HepG2 (cell line): ENCODE measurements around the gene CD151. TPM values are rescaled to one million over a fixed set of nuclear protein-coding genes. Genes with fewer than 3 reads are reported as not detected.

Experiments
- CEBPZ ChIP-seq: IDR thresholded peaks from 2 replicates; pipeline ENCODE4 v1.6.1; 2012; ENCODE audit warnings: low read length, improper control_type of control experiment
- CREBL2 ChIP-seq: sonication (generic); formaldehyde crosslinking; IDR thresholded peaks from 2 replicates; pipeline ENCODE4 v1.8.1; 2023; ENCODE audit warnings: missing genetic modification reagents, mild to moderate bottlenecking, borderline replicate concordance
- DDIT3 ChIP-seq: sonication (generic); formaldehyde crosslinking; IDR thresholded peaks from 2 replicates; pipeline ENCODE4 v1.4.0; 2020; ENCODE audit warnings: mild to moderate bottlenecking, missing genetic modification reagents
- HIVEP1 ChIP-seq: sonication (generic); formaldehyde crosslinking; IDR thresholded peaks from 2 replicates; pipeline ENCODE4 v1.4.0; 2020; ENCODE audit warnings: mild to moderate bottlenecking, missing genetic modification reagents
- HOMEZ ChIP-seq: IDR thresholded peaks from 2 replicates; pipeline ENCODE4 v1.6.1; 2016; ENCODE audit warnings: low read depth
- KAT2B ChIP-seq: fragments of 150-350 bp; IDR thresholded peaks from 2 replicates; pipeline ENCODE4 v1.6.1; 2014; ENCODE audit warnings: low read depth, low read length, borderline replicate concordance
- NFIC ChIP-seq: IDR thresholded peaks from 2 replicates; pipeline ENCODE4 v1.6.1; 2012; ENCODE audit warnings: mild to moderate bottlenecking, low read length, inconsistent platforms
- NRL ChIP-seq: sonication (generic); formaldehyde crosslinking; IDR thresholded peaks from 2 replicates; pipeline ENCODE4 v1.5.0; 2020; ENCODE audit warnings: missing genetic modification reagents, mild to moderate bottlenecking, moderate library complexity, borderline replicate concordance
- PAF1 ChIP-seq: IDR thresholded peaks from 2 replicates; pipeline ENCODE4 v1.6.1; 2016; ENCODE audit warnings: missing genetic modification reagents, missing compliant biosample characterization
- SSRP1 ChIP-seq: IDR thresholded peaks from 2 replicates; pipeline ENCODE4 v1.6.1; 2016; ENCODE audit warnings: control low read depth
- TFDP1 ChIP-seq: IDR thresholded peaks from 2 replicates; pipeline ENCODE4 v1.6.1; 2016; ENCODE audit warnings: missing compliant biosample characterization, missing genetic modification reagents, borderline replicate concordance
- XRCC5 ChIP-seq: fragments of 200-400 bp; formaldehyde crosslinking; optimal IDR thresholded peaks from 2 replicates; pipeline ENCODE3; 2017; ENCODE audit warnings: mild to moderate bottlenecking, low read length
- ZBTB10 ChIP-seq: sonication (generic); formaldehyde crosslinking; IDR thresholded peaks from 2 replicates; pipeline ENCODE4 v1.4.0; 2020; ENCODE audit warnings: missing genetic modification reagents, borderline replicate concordance
- ZBTB37 ChIP-seq: sonication (generic); formaldehyde crosslinking; IDR thresholded peaks from 2 replicates; pipeline ENCODE4 v1.4.0; 2020; ENCODE audit warnings: mild to moderate bottlenecking, missing genetic modification reagents
- ZNF235 ChIP-seq: sonication (generic); formaldehyde crosslinking; IDR thresholded peaks from 2 replicates; pipeline ENCODE4 v1.8.1; 2023; ENCODE audit warnings: mild to moderate bottlenecking, missing genetic modification reagents, borderline replicate concordance
- ZNF672 ChIP-seq: sonication (generic); formaldehyde crosslinking; IDR thresholded peaks from 2 replicates; pipeline ENCODE4 v1.8.1; 2022; ENCODE audit warnings: missing genetic modification reagents
- ZNF740 ChIP-seq: sonication (generic); formaldehyde crosslinking; IDR thresholded peaks from 2 replicates; pipeline ENCODE4 v1.4.0; 2020; ENCODE audit warnings: missing genetic modification reagents
- ZNF777 ChIP-seq: sonication (generic); formaldehyde crosslinking; IDR thresholded peaks from 2 replicates; pipeline ENCODE4 v1.4.0; 2020; ENCODE audit warnings: missing genetic modification reagents
- ZSCAN31 ChIP-seq: sonication (generic); formaldehyde crosslinking; IDR thresholded peaks from 2 replicates; pipeline ENCODE4 v1.5.0; 2020; ENCODE audit warnings: low read depth, mild to moderate bottlenecking, missing genetic modification reagents
- polyA plus RNA-seq, 8 experiments: library from polyadenylated mRNA; depleted of rRNA in 3 of 8; stranded (reverse) in 7 of 8; unstranded in 1 of 8; fragments of >200 nt; fragmentation: Illumina TruSeq in 4 of 8; extraction: Trizol in 4 of 8; gene quantifications; 2 replicates each; pipeline versions ENCODE4 v1.2.1 to v1.2.3, GENCODE V29; 2011 to 2016; ENCODE audit warnings: low read depth in 4 of 8, missing spikeins in 1 of 8, mixed read lengths in 1 of 8; ENCODE audit not compliant: insufficient read depth in 1 of 8
- total RNA-seq, 5 experiments: library from RNA; depleted of rRNA; stranded (reverse); fragments of >200 nt; fragmentation: Illumina TruSeq; extraction: Trizol; gene quantifications; 2 replicates each; pipeline ENCODE4 v1.2.3, GENCODE V29; 2016; ENCODE audit warnings: low read depth in 1 of 5

The CD151 gene
- total and polyA plus RNA-seq, 2 of the 13 experiments (the other 11 are each of a cell fraction or from before 2014, with no cell fraction given): 125 to 197 TPM

- no peak for TF ChIP-seq ZNF740 (CRISPR knock-in tag)
- no peak for TF ChIP-seq ZBTB10 (CRISPR knock-in tag)
- TF ChIP-seq ZBTB37 (CRISPR knock-in tag): no peak
- TF ChIP-seq SSRP1 (CRISPR knock-in tag): 0 out of 2 replicates have a peak, but pooled peaks have one; percentile 27
- TF ChIP-seq TFDP1 (CRISPR knock-in tag): no peak
- TF ChIP-seq ZNF672: no peak
- TF ChIP-seq ZSCAN31: no peak
- TF ChIP-seq NRL: no peak
- no peak for TF ChIP-seq KAT2B
- TF ChIP-seq XRCC5: no peak
- no peak for TF ChIP-seq CEBPZ
- TF ChIP-seq DDIT3 (CRISPR knock-in tag): no peak
- no peak for TF ChIP-seq HIVEP1 (CRISPR knock-in tag)
- no peak for TF ChIP-seq PAF1
- TF ChIP-seq CREBL2 (CRISPR knock-in tag): no peak
- no peak; the same call in 1 of the 2 replicates for TF ChIP-seq ZNF235 (CRISPR knock-in tag)
- no peak for TF ChIP-seq HOMEZ (CRISPR knock-in tag)
- TF ChIP-seq ZNF777 (CRISPR knock-in tag): no peak
- no peak for TF ChIP-seq NFIC
Observed at GRCh38 chr11:810040-810567, 22.6 kb upstream of the CD151 start (continued).
